ENCODE data around the gene IQCH. TPM values are rescaled to one million over a fixed set of nuclear protein-coding genes. Genes with fewer than 3 reads are reported as not detected.

Gene IQCH
- total and polyA plus RNA-seq, 2 of the 4 experiments (the other 2 are of a cell fraction) = 0.60 to 2.5 TPM

- no peak overlapping the region for H2AFZ ChIP-seq (replicated peaks; ENCODE audit: low read length, poor library complexity)
- no peak overlapping the region for H2AK9ac ChIP-seq (replicated peaks; ENCODE audit: low read depth, low read length, poor library complexity)
- no peak overlapping the region for H3K14ac ChIP-seq (replicated peaks; ENCODE audit: low read depth, low read length)
- ATAC-seq (ENCODE audit: low read depth) (no peak), DNase-seq (no peak)
- no peaks in the 10 kb centered on the region for H3K36me3 ChIP-seq (ENCODE audit: control insufficient read depth, insufficient read depth, low read length)
- no peak overlapping the region for H3K9ac ChIP-seq (ENCODE audit: low read depth, low read length)
- H2BK120ac ChIP-seq (ENCODE audit: low read depth, low read length) = no peak overlapping the region
- H3K79me1 ChIP-seq (ENCODE audit: low read depth in 1 of 2, low read length in 2 of 2) = no peaks in the 10 kb centered on the region
- no peak overlapping the region for H3K4me2 ChIP-seq (ENCODE audit: low read depth, low read length)
- H4K5ac ChIP-seq (ENCODE audit: low read depth, low read length) = no peak overlapping the region
- no peak overlapping the region for H3K18ac ChIP-seq (ENCODE audit: low read depth, low read length)
- no peak overlapping the region for H3K23ac ChIP-seq (ENCODE audit: low read depth, low read length)
- no peaks in the 10 kb centered on the region for H4K20me1 ChIP-seq (ENCODE audit: insufficient read depth, low read length)
- intact Hi-C loops (cut with micrococcal nuclease) = no loop called here
- no peak overlapping the region for H3K56ac ChIP-seq (ENCODE audit: extremely low read depth, insufficient read depth, low read length)
- in situ Hi-C loops (cut with MboI; ENCODE audit: low sequenced_read_pairs) = loop anchor here (5.0 kb wide), 1 partner anchor 34 kb away; no protein-coding TSS in a partner anchor
- no peak overlapping the region for H2AK5ac ChIP-seq (ENCODE audit: low read depth, low read length)
- H3K27me3 ChIP-seq (ENCODE audit: control insufficient read depth, insufficient read depth, low read length) = no peaks in the 10 kb centered on the region
- no peak for TF ChIP-seq RCOR1 (IDR thresholded peaks at IDR 0.05; ENCODE audit: insufficient replicate concordance, low read length)
- no peak for TF ChIP-seq BHLHE40 (IDR thresholded peaks at IDR 0.05; ENCODE audit: low read depth, low read length)
- no peak for TF ChIP-seq MAZ (IDR thresholded peaks at IDR 0.05; ENCODE audit: borderline replicate concordance, low read depth, low read length)
- no peaks in the 10 kb centered on the region for H3K9me1 ChIP-seq (ENCODE audit: insufficient read depth, low read length)
- H3K9me3 ChIP-seq (ENCODE audit: control insufficient read depth, insufficient read depth, low read length) = no peaks in the 10 kb centered on the region
- BruUV-seq (replicated peaks) = no TSS peak
- H3K4me1 ChIP-seq (ENCODE audit: control insufficient read depth, insufficient read depth, low read length) = no peaks in the 10 kb centered on the region
- CTCF ChIA-PET = no interaction called here
- no peak overlapping the region for H4K8ac ChIP-seq (ENCODE audit: low read depth in 2 of 2, low read length in 2 of 2)
- no CpG with 5 or more reads among the region's 1 CpG for WGBS, 2 experiments (ENCODE audit: extremely low coverage in 2 of 2, insufficient read length in 1 of 2)
- dilution Hi-C loops (cut with HindIII; ENCODE audit: low sequenced_read_pairs, unreplicated experiment) = no loop called here
- H2BK20ac ChIP-seq (ENCODE audit: low read depth, low read length) = no peak overlapping the region
- no peak overlapping the region for H3K4ac ChIP-seq (ENCODE audit: low read depth, low read length)
- H4K91ac ChIP-seq (ENCODE audit: insufficient read depth, low read depth, low read length) = no peak overlapping the region
- no peak overlapping the region for H2BK15ac ChIP-seq (ENCODE audit: low read depth, low read length)
- POLR2A ChIA-PET (ENCODE audit: unreplicated experiment) = no interaction called here
- no peak overlapping the region for H3K27ac ChIP-seq (ENCODE audit: insufficient read depth, low read length)
- H3K4me3 ChIP-seq (ENCODE audit: insufficient read depth, low read depth, low read length) = no peak overlapping the region
- no peak overlapping the region for H2BK5ac ChIP-seq (ENCODE audit: low read depth, low read length, poor library complexity, severe bottlenecking)
These were observed 42.1 kb downstream of the IQCH start for GRCh38 chr15:67296684-67297083.
